Caco-2 (cell line): Measurements from ENCODE around the gene PLEKHG3. TPM values are rescaled to one million over a fixed set of nuclear protein-coding genes. Genes with fewer than 3 reads are reported as not detected.

Experiments
- BruUV-seq: library from RNA; stranded (reverse); fragments of 400-500 nt; replicated peaks from 2 replicates; lab custom pipeline; 2021; lab: Mats Ljungman, UMichigan
- CTCF ChIA-PET: fragments of 300-600 bp; sonication (Branson Sonifier 250); formaldehyde crosslinking; loops from one replicate; lab custom pipeline; 2022; ENCODE audit warnings: antibody characterized with exemption; lab: Charles Lee
- POLR2A ChIA-PET: fragments of 300-600 bp; sonication (Branson Sonifier 250); formaldehyde crosslinking; loops from one replicate; lab custom pipeline; 2022; ENCODE audit warnings: antibody characterized with exemption; lab: Charles Lee
- DNase-seq, 2 experiments: peaks; one replicate each; pipeline versions ENCODE4 v3.0.0 to v3.0.0-alpha.2; 2020 to 2022
- H3K27me3 ChIP-seq: replicated peaks from 2 replicates; pipeline ENCODE4 v1.6.0; 2011; ENCODE audit warnings: low read length; ENCODE audit not compliant: control insufficient read depth, insufficient read depth
- H3K36me3 ChIP-seq: 2 replicates; pipeline ENCODE4 v1.5.1; 2011; ENCODE audit warnings: low read length; ENCODE audit not compliant: control insufficient read depth, insufficient read depth
- H3K4me1 ChIP-seq: fragments of 250-450 bp; sonication (Bioruptor Pico); 2 replicates; pipeline ENCODE4 v1.5.1; 2020; ENCODE audit warnings: mild to moderate bottlenecking
- H3K4me3 ChIP-seq: 2 replicates; pipeline ENCODE4 v1.5.1; 2011; ENCODE audit warnings: low read depth, mild to moderate bottlenecking, control low read depth, low read length
- H3K9me3 ChIP-seq: fragments of 250-450 bp; sonication (Bioruptor Pico); 2 replicates; pipeline ENCODE4 v1.5.1; 2020; ENCODE audit warnings: mild to moderate bottlenecking, moderate library complexity
- H3K27ac Mint-ChIP-seq: one replicate; pipeline ENCODE4 v1.8.0; 2022; ENCODE audit warnings: mixed read lengths; ENCODE audit not compliant: unreplicated experiment
- H3K27me3 Mint-ChIP-seq: one replicate; pipeline ENCODE4 v1.8.0; 2022; ENCODE audit warnings: mixed read lengths; ENCODE audit not compliant: insufficient read depth, unreplicated experiment
- H3K36me3 Mint-ChIP-seq: one replicate; pipeline ENCODE4 v1.8.0; 2022; ENCODE audit warnings: mild to moderate bottlenecking, mixed read lengths; ENCODE audit not compliant: insufficient read depth, unreplicated experiment
- H3K4me1 Mint-ChIP-seq: one replicate; pipeline ENCODE4 v1.8.0; 2022; ENCODE audit warnings: low read depth, mixed read lengths; ENCODE audit not compliant: unreplicated experiment
- H3K4me3 Mint-ChIP-seq: one replicate; pipeline ENCODE4 v1.8.0; 2022; ENCODE audit warnings: mild to moderate bottlenecking, moderate library complexity, mixed read lengths; ENCODE audit not compliant: unreplicated experiment
- H3K9me3 Mint-ChIP-seq: one replicate; pipeline ENCODE4 v1.8.0; 2022; ENCODE audit warnings: mixed read lengths; ENCODE audit not compliant: unreplicated experiment
- CTCF ChIP-seq, 2 experiments: fragments of 200-600 bp in 1 of 2; IDR thresholded peaks; 1 replicate in 1 of 2; 2 replicates in 1 of 2; pipeline versions ENCODE4 v1.5.1 to v1.8.0; 2011 to 2022; ENCODE audit warnings: antibody characterized with exemption in 1 of 2, control low read depth in 1 of 2, inconsistent platforms in 1 of 2, low read depth in 1 of 2, low read length in 1 of 2, mild to moderate bottlenecking in 1 of 2, moderate library complexity in 1 of 2; ENCODE audit not compliant: insufficient read depth in 1 of 2, severe bottlenecking in 1 of 2, unreplicated experiment in 1 of 2
- intact Hi-C: fragments of 100-400 bp; cut with micrococcal nuclease; formaldehyde crosslinking; loops from one replicate; pipeline ENCODE4 v1.10.0; 2022; ENCODE audit not compliant: unreplicated experiment
- total RNA-seq: library from RNA; stranded (reverse); gene quantifications from 2 replicates; pipeline ENCODE4 v1.2.3, GENCODE V29; 2022

Gene PLEKHG3
- total RNA-seq, 1 experiment from 2014 or later, result 85.9 TPM

DNA sequence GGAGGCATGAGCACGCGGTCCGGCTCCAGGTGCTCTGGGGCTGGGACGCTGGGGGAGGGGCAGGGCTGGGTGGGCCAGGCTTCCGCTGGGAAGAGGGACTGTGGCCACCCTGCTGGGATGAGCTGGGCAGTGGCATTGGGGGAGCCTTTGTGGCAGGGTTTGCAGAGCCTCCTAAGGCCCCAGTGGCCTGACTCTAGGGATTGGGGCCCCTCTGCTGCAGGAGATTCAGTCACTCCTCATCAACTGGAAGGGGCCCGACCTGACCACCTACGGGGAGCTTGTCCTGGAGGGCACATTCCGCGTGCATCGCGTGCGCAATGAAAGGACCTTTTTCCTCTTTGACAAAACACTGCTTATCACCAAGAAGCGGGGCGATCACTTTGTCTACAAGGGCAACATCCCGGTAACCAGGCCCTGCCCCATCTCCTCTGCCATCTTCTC lies 26.9 kb downstream of the PLEKHG3 start:
- TSS peak; percentile 15 for BruUV-seq

DNA sequence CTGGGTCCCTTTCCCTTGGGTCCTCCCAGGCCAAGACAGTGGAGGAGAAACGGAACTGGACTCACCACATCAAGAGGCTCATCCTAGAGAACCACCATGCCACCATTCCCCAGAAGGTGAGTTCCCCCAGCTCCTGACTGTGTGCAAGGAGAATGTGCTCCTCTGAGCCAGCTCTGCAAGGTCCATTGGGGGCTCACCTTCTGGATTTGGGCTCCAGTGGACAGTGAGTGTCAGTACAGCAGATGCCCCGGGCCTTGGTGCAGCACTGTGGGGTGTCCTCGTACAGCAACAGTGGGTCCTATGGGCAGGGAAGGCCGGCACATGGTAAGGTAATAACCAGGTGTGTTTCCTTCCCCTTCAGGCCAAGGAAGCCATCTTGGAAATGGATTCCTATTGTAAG lies 27.8 kb downstream of the PLEKHG3 start:
- peaks cover 77% of the 10 kb centered on the region for H3K36me3 Mint-ChIP-seq
- intact Hi-C loops, result no loop called here
- H3K27ac Mint-ChIP-seq, result no peak overlapping the region
- Histone ChIP-seq H3K4me3 (no peak overlapping the region), H3K36me3 (peaks cover 18% of the 10 kb centered on the region), H3K9me3 (no peaks in the 10 kb centered on the region), H3K27me3 (no peaks in the 10 kb centered on the region), H3K4me1 (peaks cover 4% of the 10 kb centered on the region; the same call in 1 of the 2 replicates)
- POLR2A ChIA-PET, result no interaction called here
- H3K9me3 Mint-ChIP-seq, result no peaks in the 10 kb centered on the region
- BruUV-seq, result no TSS peak
- no peak overlapping the region for H3K4me3 Mint-ChIP-seq
- no peaks in the 10 kb centered on the region for H3K27me3 Mint-ChIP-seq
- DNase-seq, result no peak
- CTCF ChIA-PET, result no interaction called here
- H3K4me1 Mint-ChIP-seq, result no peaks in the 10 kb centered on the region
- no peak for TF ChIP-seq CTCF (IDR thresholded peaks at IDR 0.05; ENCODE audit: insufficient read depth in 1 of 2, low read depth in 1 of 2, low read length in 1 of 2, severe bottlenecking in 1 of 2, unreplicated experiment in 1 of 2)

More for the DNA sequence above, 26.9 kb downstream of the PLEKHG3 start:
- no peak for DNase-seq
- H3K4me3 ChIP-seq, result no peak overlapping the region
- H3K4me3 Mint-ChIP-seq, result no peak overlapping the region
- H3K27me3 Mint-ChIP-seq, result no peaks in the 10 kb centered on the region
- H3K4me1 ChIP-seq, result peaks cover 10% of the 10 kb centered on the region
- peaks cover 70% of the 10 kb centered on the region for H3K36me3 Mint-ChIP-seq
- CTCF ChIA-PET, result no interaction called here
- H3K4me1 Mint-ChIP-seq, result peaks cover under 1% of the 10 kb centered on the region
- peak overlapping the region; percentile 15 for H3K27ac Mint-ChIP-seq
- POLR2A ChIA-PET, result no interaction called here
- intact Hi-C loops, result no loop called here
- peaks cover 16% of the 10 kb centered on the region for H3K36me3 ChIP-seq
- H3K27me3 ChIP-seq, result no peaks in the 10 kb centered on the region
- H3K9me3 Mint-ChIP-seq, result no peaks in the 10 kb centered on the region
- H3K9me3 ChIP-seq, result no peaks in the 10 kb centered on the region
- no peak for TF ChIP-seq CTCF (IDR thresholded peaks at IDR 0.05; ENCODE audit: insufficient read depth in 1 of 2, low read depth in 1 of 2, low read length in 1 of 2, severe bottlenecking in 1 of 2, unreplicated experiment in 1 of 2)

- POLR2A ChIA-PET, result no interaction called here
- peaks cover 18% of the 10 kb centered on the region for H3K36me3 ChIP-seq
- Mint-ChIP-seq H3K4me1 (no peaks in the 10 kb centered on the region), H3K36me3 (peaks cover 74% of the 10 kb centered on the region), H3K4me3 (no peak overlapping the region), H3K9me3 (no peaks in the 10 kb centered on the region), H3K27me3 (no peaks in the 10 kb centered on the region), H3K27ac (no peak overlapping the region)
- 0 out of 2 replicates have a peak, but pooled peaks cover 3% of the 10 kb centered on the region for H3K4me1 ChIP-seq
- intact Hi-C loops, result no loop called here
- no peak for DNase-seq
- no peak overlapping the region for H3K4me3 ChIP-seq
- H3K27me3 ChIP-seq, result no peaks in the 10 kb centered on the region
- CTCF ChIA-PET, result no interaction called here
- no peaks in the 10 kb centered on the region for H3K9me3 ChIP-seq
- no TSS peak for BruUV-seq
- no peak for TF ChIP-seq CTCF (IDR thresholded peaks at IDR 0.05; ENCODE audit: insufficient read depth in 1 of 2, low read depth in 1 of 2, low read length in 1 of 2, severe bottlenecking in 1 of 2, unreplicated experiment in 1 of 2)
Observed at GRCh38 chr14:64732536-64733120, 28.4 kb downstream of the PLEKHG3 start.
